HPDE6-E6E7 (cell line): ENCODE results near the gene NMNAT2.
"Not testable (repeated sequence)": the region's sequence is repeated elsewhere in the genome, so short reads cannot be mapped to it uniquely, and the experiment has no call there.

ENCODE experiments used
- DNase-seq: peaks from one replicate; pipeline ENCODE4 v3.0.0; 2011; ENCODE audit warnings: missing footprints; ENCODE audit errors: extremely low spot score

NMNAT2 gene

DNA sequence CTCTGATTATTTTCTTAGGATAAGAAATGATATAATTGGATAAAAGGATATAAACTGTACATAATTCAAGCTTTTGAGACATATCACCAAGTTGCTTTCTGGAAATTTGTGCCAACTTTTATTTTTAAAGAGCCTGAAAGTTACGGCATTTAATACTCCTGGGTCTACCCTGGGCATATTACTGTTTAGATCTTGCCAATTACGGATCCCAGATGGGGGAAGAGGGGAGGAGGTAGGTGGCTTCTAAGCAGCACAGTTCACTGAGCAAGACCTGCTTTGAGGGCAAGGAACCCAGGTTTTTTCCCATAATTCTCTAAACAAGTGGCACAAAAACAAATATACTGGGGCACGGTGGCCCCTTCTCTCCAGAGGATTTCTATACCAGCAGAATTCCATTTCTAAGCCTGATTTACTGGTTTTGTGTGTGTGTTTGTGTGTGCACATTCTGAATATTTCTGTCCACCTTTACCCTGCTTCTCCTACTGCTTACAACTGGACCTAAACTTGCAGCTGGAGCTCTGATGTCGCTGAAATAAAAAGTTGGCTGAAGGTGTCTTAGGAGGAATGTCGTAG is 155.5 kb downstream of the NMNAT2 start:
- DNase-seq, result no peak

DNA sequence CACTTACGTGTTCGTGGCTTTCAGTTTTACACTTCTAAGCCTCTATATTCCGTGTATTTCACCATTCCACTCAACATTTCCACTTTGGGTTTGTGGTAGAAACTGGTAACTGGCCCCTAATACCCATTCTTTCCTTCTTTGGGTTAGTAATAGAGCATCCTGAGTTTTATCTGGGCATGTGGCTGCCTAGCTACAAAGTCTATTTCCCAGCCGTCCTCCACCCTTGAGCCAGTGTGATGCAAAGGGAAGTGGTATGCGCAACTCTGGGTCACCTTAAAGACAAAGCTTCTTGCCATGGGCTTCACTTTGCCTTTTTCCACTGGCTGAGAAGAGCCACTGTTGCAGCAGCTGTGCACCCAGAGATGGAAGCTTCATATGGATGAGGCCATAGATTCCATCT is 158.3 kb downstream of the NMNAT2 start:
- DNase-seq, result no peak

DNA sequence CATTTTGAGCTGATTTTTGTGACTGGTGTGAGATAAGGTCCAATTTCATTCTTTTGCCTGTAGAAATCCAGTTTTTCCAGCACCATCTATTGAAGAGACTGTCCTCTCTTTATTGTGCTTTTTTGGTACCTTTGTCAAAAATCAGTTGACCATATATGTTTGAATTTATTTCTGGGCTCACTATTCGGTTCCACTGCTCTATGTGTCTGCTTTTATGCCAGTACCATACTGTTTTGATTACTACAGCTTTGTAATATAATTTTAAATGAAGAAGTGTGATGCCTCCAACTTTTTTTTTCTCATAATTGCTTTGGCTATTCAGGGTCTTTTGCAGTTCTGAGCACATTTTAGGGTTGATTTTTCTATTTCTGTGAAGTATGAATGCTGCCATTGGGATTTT is 163.1 kb downstream of the NMNAT2 start:
- DNase-seq, result no peak

DNA sequence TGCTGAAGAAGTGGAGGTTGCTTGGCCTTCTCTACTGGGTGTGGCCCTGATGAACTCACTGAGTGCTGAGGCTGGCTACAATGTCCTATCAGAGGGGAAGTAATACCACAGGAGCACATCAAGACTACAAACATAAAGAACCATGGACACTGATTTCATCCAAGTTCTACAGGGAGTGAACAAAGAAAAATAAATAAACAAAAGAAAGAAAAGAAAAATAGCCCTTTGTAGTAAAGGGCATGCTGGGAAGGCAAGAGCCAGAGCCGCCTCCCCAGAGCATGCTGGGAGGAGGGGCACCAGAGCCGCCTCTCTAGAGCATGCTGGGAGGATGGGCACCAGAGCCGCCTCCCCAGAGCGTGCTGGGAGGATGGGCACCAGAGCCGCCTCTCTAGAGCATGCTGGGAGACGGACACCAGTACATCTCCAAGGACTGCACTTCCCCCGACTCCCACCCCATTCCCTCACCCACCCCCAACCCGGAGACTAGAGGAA is 166.2 kb downstream of the NMNAT2 start:
- DNase-seq, result no peak

DNA sequence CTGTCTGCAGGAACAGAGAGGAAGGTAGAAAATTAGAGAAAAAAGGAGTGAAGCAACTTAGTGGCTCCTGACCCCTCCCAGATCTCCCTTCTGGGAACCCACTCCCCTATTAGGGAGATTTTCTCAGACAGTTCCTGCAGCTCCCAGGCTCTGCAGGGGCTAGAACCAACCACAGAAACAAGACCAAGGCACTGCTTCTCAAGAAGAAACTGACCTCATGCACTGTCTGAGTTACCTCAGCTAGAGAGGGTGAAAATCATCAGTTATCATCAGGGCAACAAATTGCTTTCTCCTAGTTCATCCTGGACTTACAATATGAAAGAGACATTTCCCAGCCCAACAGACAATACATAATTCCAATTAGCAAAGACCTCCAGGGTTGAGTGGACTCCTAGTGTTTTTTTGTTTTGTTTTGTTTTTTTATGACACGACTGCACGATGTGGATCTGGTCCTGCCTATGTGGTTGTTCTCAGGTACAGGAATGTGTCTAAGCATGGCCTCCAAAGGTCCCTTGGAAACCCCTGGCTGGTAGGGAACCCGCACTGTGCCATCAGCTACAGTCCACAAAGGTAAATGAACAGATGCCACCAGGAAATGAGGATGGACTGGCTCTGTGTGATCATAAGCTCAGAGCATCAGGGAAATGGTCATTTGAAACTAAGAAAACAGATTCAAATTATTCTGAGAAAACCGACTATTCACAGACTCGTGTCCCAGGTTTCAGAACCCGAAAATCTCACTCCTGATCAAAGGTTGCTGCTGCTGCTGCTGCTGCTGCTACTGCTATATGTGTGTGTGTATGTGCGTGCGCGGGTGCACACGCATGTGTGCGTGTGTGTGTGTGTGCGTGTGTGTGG is 166.8 kb downstream of the NMNAT2 start:
- no peak for DNase-seq

DNA sequence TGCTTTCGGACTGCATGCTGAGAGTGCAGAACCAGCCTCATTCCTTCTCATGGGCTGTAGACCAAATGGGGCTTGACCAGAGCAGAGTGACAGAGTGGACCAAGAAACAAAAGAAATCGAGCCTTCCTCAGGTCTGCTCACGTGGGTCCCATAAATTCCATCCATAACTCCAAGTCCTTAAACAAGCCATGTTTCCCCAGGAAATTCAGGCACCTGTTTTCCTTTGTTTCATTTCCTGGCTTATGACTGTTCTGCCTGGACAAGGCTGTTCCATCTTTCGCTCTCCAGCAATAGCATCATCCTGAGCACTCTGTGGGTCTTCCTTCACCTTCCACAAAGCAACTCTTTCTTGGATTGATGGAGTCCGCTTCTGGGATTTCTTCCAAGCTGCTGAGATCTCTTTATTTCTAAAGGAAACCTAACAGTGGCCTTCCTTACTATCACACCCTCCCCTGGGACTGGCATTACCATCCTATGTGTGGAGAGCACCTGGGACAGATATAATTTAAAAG is 168.2 kb downstream of the NMNAT2 start:
- DNase-seq, result no peak

DNA sequence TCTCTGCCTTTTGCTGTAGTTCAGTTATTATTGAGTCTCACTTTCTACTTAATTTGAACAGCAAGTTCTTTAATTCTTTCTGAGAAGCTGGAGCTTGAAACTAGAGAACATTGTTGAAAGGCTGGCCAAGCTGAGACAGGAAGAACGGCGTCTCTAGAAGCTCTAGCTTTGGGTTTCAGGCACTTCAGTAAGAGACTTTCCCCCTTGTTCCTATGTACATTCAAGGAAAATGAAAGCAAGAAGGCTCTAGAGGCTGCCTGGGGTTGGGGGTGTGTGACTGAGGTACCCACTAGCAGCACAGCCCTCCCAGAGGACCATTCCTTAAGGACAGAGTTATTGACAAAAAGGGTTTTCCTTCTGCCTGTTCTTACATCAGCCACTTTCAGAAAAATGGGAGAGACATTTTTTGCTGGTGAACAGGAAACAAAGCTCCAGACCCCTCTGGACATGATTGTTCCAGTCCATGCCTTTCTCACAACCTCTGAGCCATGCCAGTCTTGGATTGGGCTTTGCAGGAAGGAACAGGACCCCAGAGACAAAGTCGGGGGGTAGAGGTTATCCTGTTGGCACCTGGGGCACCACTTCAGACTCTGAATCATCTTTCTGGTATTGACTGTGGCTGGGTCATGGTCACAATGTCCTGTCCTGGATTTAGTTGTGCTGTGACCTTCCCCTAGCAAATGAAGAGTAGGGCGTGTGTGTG is 169.0 kb downstream of the NMNAT2 start:
- DNase-seq, result no peak

DNA sequence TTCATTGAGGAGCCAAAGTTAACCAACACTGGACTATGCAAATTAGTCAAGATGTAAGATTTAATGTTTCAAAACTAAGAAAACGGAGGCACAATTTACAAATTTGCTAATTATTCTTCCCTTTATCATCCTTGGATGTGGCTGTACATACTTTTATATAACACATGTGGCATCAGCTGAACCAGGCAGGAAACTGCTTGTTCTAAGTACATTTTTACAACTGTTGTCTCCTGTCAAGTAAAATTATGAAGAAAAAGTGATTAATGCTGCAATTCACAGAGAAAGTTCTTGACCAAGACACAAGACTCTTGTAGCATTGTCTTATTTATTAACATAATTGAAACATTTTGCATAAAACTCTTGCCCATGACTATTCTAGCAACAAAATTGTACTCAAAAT is 170.2 kb downstream of the NMNAT2 start:
- no peak for DNase-seq

DNA sequence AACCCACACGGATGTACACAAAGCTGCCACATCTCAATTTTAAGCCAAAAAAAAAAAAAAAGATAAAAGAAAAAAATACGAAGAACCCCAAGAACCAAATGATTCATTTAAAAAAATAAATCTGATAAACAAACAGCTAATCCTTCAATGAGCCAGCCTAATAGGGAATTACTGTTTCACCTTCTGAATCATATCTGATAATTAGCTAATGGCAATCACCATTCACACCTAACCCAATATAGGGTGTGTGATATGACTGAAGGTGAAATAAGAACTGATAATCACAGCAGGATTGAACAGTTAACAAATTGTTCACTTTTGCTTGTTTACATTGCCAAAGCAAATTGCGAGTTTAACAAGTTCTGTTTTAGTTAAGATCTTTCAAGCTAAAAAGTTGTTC is 170.7 kb downstream of the NMNAT2 start:
- no peak for DNase-seq

DNA sequence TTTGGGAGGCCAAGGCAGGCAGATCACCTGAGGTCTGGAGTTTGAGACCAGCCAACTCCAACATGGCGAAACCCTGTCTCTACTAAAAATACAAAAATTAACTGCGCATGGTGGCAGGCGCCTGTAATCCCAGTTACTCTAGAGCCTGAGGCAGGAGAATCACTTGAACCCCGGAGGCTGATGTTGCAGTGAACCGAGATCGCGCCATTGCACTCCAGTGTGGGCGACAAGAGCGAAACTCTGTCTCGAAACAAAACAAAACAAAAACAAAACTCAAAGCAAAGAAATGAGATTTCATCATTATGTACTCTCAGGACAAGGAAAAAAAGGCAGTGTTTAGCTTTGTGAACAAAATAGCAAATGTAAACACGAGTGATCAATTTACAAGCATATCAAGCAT is 171.1 kb downstream of the NMNAT2 start:
- no peak for DNase-seq

DNA sequence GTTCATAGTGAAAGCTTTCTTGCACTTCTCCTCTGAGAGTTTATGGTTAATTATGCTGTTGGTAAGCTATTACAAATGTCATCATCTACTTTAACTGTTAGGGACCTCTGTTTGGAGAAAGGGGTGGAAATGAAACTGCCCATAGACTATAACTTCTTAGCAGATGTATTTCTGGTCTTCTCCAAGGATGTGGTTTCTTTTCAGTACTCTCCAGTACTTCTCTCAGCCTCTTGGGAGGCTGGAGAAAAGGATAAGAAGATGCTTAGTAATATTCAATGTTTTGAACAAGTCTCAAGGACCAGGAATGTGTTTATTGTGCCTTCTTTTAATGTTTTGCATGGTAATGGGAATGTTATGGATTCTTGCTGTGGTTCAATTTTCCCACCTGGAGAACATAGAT is 171.7 kb downstream of the NMNAT2 start:
- DNase-seq, result no peak

DNA sequence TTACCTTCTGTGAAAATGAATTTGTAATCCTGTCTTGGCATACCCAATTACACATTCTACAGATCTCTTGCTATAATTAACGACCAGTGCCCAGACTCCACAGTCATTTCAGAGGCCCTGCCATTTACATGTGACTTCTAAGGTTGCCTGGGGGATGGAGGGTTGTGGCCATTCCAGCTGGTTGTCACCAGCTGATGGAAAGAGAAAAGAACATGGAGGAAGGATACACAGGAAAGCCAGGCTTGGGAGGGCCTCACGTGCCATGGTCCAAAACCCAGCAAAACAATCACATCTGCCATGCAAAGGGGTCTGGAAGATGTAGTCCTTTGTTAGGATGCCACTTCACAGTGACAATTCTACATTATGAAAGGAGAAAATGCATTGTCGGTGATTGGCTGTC is 172.8 kb downstream of the NMNAT2 start:
- no peak for DNase-seq

DNA sequence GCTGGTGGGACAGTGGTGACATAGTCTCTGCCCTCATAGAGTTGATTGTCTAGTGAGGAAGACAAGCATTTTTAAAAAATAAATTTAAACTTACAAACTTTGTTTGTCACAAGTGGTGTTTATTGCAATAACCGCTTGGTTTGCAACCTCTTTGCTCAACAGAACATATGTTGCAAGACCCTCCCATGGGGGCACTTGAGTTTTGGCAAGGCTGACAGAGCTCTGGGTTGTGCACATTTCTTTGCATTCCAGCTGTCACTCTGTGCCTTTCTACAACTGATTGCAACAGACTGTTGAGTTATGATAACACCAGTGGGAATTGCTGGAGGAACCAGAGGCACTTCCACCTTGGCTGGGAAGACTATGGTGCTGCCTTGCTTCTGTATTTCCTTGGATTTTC is 173.7 kb downstream of the NMNAT2 start:
- no peak for DNase-seq

DNA sequence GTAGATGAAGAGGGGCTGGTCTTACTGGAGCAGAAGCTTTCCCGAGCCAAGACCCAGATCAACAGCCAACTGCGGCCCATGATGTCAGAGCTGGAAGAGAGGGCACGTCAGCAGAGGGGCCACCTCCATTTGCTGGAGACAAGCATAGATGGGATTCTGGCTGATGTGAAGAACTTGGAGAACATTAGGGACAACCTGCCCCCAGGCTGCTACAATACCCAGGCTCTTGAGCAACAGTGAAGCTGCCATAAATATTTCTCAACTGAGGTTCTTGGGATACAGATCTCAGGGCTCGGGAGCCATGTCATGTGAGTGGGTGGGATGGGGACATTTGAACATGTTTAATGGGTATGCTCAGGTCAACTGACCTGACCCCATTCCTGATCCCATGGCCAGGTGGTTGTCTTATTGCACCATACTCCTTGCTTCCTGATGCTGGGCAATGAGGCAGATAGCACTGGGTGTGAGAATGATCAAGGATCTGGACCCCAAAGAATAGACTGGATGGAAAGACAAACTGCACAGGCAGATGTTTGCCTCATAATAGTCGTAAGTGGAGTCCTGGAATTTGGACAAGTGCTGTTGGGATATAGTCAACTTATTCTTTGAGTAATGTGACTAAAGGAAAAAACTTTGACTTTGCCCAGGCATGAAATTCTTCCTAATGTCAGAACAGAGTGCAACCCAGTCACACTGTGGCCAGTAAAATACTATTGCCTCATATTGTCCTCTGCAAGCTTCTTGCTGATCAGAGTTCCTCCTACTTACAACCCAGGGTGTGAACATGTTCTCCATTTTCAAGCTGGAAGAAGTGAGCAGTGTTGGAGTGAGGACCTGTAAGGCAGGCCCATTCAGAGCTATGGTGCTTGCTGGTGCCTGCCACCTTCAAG is 174.8 kb downstream of the NMNAT2 start:
- no peak for DNase-seq

DNA sequence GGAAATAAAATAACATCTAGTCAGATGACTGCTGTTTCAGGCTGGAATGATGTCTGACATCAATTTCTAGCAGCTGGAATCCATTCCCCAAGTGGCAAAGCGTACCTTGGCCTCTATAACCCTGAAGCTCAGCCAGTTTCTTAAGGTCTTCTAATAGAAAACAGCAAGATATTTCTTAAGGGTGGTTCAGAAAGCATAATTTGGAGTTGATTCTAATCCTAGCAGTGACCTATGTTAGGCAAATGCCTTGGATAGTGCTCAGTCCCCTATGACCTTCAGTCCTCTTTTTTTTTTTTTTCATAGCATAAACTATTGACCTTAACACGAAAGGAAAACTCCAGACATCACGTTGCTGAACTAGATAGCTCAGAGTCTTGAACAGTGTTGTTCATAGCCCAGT is 175.6 kb downstream of the NMNAT2 start:
- no peak for DNase-seq

DNA sequence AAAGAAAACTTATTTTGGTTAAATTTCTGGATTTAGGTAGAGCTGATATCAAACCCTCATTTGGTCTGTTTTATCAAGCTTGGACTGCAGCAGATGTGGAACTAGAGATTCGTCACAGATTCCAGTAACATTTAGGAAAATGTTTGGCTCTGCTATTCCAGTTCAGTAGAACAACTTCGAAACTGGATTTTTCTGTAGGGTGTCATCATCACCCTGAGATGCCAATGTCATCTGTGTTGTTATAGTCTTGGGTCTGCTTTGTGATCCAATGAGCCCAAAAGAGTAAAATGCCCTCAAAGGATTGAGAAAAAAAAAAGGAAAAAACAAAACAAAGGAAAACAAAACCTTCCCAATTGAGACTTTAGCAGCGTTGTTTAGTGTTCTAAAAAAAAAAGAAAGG is 176.7 kb downstream of the NMNAT2 start:
- no peak for DNase-seq

DNA sequence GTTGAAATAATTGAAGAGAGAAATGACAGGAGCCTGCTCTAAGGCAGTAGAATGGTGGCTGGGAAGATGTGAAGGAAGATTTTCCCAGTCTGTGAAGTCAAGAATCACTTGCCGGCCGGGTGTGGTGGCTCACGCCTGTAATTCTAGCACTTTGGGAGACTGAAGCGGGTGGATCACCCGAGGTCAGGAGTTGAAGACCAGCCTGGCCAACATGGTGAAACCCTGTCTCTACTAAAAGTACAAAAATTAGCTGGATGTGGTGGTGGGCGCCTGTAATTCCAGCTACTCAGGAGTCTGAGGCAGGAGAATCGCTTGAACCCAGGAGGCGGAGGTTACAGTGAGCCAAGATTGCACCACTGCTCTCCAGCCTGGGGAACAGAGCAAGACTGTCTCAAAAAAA is 177.3 kb downstream of the NMNAT2 start:
- DNase-seq, result not testable (repeated sequence)

DNA sequence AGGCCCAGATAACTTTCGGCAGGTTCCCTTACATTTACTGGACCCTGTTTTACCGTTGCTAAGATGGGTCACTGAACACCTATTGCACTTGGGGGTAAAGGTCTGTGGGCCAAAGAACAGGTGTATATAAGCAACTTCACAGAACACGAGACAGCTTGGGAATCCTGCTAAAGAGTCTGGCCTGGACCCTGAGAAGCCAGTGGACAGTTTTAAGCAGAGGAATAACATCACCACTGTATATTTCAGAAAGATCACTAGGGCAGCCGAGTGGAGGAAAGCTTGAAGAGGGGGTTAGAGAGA is 177.7 kb downstream of the NMNAT2 start:
- DNase-seq, result no peak

DNA sequence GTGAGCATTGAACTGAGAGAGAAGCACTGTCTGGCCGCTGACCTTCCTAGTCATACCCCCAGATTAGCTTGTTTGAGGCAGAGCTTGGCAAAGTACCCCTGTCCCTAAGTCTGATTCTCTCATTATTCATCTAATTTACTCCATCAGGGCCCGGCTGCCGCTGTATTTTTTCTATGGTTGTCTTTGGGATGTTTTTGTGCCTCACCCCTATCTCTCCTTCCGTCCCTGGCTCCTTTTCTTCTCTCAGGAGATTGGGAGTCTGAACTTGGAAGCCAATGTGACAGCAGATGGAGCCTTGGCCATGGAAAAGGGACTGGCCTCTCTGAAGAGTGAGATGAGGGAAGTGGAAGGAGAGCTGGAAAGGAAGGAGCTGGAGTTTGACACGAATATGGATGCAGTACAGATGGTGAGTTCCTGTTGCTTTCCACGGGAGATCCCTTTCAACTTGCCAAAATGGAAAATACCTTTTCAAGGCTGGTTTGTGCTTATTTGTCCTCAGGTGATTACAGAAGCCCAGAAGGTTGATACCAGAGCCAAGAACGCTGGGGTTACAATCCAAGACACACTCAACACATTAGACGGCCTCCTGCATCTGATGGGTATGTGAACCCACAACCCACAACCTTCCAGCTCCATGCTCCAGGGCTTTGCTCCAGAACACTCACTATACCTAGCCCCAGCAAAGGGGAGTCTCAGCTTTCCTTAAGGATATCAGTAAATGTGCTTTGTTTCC is 178.2 kb downstream of the NMNAT2 start:
- DNase-seq, result no peak

DNA sequence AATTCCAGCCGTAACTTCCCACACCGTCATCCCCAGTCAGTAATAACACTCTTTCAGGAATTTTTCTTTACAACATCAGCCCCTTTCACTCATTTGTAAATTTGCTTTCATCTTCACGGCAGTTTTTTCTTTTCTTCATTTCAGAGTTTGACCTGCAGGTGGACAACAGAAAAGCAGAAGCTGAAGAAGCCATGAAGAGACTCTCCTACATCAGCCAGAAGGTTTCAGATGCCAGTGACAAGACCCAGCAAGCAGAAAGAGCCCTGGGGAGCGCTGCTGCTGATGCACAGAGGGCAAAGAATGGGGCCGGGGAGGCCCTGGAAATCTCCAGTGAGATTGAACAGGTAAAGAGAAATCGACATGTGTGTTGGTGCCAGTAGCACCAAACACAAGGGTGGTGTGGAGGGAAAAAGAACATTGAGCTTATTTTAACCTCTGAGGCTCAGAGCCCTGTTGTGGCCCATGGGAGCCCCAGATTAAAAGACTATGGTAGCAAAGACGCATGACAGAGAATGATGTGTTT is 178.9 kb downstream of the NMNAT2 start:
- no peak for DNase-seq

DNA sequence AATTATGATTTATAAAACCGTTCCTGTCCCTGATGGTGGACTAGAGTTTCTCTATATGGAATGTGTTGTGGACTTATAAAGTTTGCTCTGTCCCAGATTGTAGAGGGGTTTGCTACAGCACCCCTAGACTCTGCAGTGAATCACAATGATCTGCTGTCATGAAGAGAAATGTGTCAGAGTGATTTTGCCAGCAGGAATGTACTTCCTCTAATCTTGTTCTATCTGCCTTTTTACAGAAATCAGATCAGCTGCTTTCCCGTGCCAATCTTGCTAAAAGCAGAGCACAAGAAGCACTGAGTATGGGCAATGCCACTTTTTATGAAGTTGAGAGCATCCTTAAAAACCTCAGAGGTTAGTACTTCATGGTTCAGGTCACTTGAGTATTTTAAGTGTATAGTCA is 180.1 kb downstream of the NMNAT2 start:
- DNase-seq, result no peak
